MG63 (cell line): ENCODE results near the gene ARID1B. TPM values are rescaled to one million over a fixed set of nuclear protein-coding genes. Genes with fewer than 3 reads are reported as not detected.

ENCODE experiments used
- DNase-seq: peaks from one replicate; pipeline ENCODE4 v3.0.0-alpha.2; 2020
- H3K27me3 ChIP-seq: fragments of 250-450 bp; sonication (Bioruptor Pico); 2 replicates; pipeline ENCODE4 v1.5.1; 2020; ENCODE audit warnings: mild to moderate bottlenecking, moderate library complexity
- H3K36me3 ChIP-seq: fragments of 250-450 bp; sonication (Bioruptor Pico); 2 replicates; pipeline ENCODE4 v1.5.1; 2020; ENCODE audit warnings: mild to moderate bottlenecking, moderate library complexity
- H3K4me3 ChIP-seq: fragments of 250-450 bp; sonication (Bioruptor Pico); 2 replicates; pipeline ENCODE4 v1.5.1; 2020; ENCODE audit warnings: mild to moderate bottlenecking, moderate library complexity
- H3K9me3 ChIP-seq: fragments of 250-450 bp; sonication (Bioruptor Pico); 2 replicates; pipeline ENCODE4 v1.5.1; 2020; ENCODE audit warnings: mild to moderate bottlenecking, moderate library complexity
- total RNA-seq: library from RNA; depleted of rRNA; stranded (reverse); fragments of >200 nt; shearing (Covaris generic); gene quantifications from 2 replicates; pipeline ENCODE4 v1.2.3, GENCODE V29; 2014; ENCODE audit warnings: low replicate concordance

Gene ARID1B
- total RNA-seq, 1 experiment from 2014 or later: 9.9 TPM

- DNase-seq: no peak
- Histone ChIP-seq H3K36me3 (no peaks in the 10 kb centered on the region; the same call in 1 of the 2 replicates), H3K9me3 (no peaks in the 10 kb centered on the region), H3K4me3 (no peak overlapping the region), H3K27me3 (no peaks in the 10 kb centered on the region)
Measured at GRCh38 chr6:157211603-157212455, 434.7 kb downstream of the ARID1B start.

- Histone ChIP-seq H3K36me3 (no peaks in the 10 kb centered on the region; the same call in 1 of the 2 replicates), H3K27me3 (no peaks in the 10 kb centered on the region), H3K9me3 (no peaks in the 10 kb centered on the region), H3K4me3 (no peak overlapping the region)
- no peak for DNase-seq
Measured at GRCh38 chr6:157213426-157213825, 436.2 kb downstream of the ARID1B start.

DNA sequence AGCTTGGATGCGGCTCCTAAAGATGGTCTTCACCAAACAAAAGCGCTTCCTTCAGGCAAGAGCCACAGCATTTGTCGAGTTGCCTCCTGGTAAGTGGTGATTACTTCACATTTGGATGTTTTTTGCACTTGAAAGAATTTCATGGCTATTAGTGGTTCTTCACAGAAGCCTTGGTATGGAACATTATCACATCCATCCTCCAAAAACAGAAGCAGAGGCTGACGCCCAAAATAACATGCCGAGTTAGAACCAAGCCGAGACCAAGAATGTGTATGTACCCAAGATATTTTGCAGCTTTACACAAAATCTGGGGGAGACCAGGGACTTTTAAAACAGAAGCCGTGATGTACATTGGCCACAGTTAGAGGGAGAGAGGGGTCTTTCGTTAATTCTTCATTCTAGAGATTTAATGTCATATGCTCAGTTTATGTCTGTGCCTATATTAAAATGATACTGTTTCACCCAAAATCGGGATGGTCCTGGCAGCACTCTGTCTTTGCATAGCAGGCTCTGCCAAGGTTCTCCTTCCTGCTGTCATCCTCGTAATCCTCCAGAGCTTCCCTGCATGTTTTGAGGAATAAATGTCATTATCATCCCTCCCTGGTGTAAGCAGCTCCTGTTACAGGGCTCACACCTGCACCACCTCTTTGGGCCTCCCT, 436.9 kb downstream of the ARID1B start:
- no peak overlapping the region for H3K4me3 ChIP-seq
- no peak for DNase-seq
- no peaks in the 10 kb centered on the region; the same call in 1 of the 2 replicates for H3K36me3 ChIP-seq
- H3K27me3 ChIP-seq: no peaks in the 10 kb centered on the region
- H3K9me3 ChIP-seq: no peaks in the 10 kb centered on the region

DNA sequence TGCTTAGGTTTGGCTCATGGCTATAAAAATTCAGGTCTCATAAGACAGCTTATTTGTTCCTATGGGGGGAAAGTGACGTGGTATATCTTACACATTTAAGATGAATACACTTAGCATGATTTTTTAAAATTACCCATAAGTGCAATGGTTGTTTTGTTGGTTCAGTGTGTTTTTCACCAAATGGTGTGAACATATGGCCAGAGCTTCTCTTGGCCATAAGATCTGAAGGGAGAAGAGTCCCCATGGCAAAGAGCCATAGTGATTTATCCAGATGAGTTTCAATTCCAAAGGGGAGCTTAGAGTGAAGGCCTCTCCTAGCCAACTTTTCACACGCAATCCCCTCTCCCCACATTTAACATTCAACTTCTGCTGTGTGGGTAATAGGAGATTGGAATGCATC, 438.5 kb downstream of the ARID1B start:
- no peak for DNase-seq
- no peaks in the 10 kb centered on the region for H3K27me3 ChIP-seq
- no peaks in the 10 kb centered on the region for H3K9me3 ChIP-seq
- no peak overlapping the region for H3K4me3 ChIP-seq
- H3K36me3 ChIP-seq: no peaks in the 10 kb centered on the region; the same call in 1 of the 2 replicates

GRCh38 chr6:157216570-157216969, 439.4 kb downstream of the ARID1B start:
- Histone ChIP-seq H3K27me3 (no peaks in the 10 kb centered on the region), H3K9me3 (no peaks in the 10 kb centered on the region), H3K4me3 (no peak overlapping the region), H3K36me3 (no peaks in the 10 kb centered on the region)
- DNase-seq: no peak

GRCh38 chr6:157217198-157217893, 440.2 kb downstream of the ARID1B start:
- Histone ChIP-seq H3K36me3 (no peaks in the 10 kb centered on the region), H3K4me3 (no peak overlapping the region), H3K9me3 (no peaks in the 10 kb centered on the region), H3K27me3 (no peaks in the 10 kb centered on the region)
- no peak for DNase-seq

GRCh38 chr6:157217894-157218370, 440.8 kb downstream of the ARID1B start:
- Histone ChIP-seq H3K9me3 (no peaks in the 10 kb centered on the region), H3K4me3 (no peak overlapping the region), H3K27me3 (no peaks in the 10 kb centered on the region), H3K36me3 (no peaks in the 10 kb centered on the region)
- DNase-seq: no peak

DNA sequence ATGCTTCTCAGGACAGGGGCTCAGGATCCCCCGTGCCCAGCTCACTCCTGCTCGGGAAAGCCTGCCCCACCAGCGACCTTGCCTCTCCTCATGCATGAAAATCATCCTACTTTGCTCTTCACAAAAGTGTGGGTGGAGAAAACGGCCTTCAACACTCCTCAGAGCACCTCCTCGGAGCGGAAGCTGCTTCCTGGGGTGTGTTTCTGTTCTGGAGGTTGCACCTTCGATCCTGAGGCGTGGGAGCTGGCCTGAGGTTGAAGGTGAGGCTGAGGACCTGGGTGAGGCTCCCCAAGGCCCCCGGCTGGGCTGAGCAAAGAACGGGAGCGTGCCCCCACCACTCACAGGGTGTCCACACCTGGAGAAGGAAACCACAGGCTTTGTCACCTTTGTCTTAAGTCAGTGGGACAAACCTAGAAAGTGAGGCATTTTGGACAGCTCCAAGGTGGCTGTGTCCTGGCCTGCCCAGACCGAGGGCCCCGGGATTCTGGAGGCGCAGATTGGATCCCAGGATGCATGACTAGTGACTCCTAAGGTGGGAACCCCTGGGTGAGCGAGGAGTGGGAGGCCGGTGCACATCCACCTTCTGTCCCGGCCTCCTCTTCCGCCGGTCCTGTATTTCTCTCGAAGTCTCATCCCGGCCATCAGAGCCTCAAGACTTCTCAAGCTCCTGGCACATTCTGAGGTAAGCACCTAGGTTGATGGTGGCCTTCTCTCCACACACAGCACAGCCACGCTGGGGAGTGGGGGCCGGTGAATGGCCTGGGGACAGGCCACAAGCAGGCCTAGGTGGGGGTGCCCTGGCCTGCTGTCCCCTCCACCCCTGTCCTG, 441.4 kb downstream of the ARID1B start:
- DNase-seq: no peak
- Histone ChIP-seq H3K9me3 (no peaks in the 10 kb centered on the region), H3K36me3 (no peaks in the 10 kb centered on the region), H3K27me3 (no peaks in the 10 kb centered on the region), H3K4me3 (no peak overlapping the region)

GRCh38 chr6:157219201-157220200, 442.3 kb downstream of the ARID1B start:
- Histone ChIP-seq H3K9me3 (no peaks in the 10 kb centered on the region), H3K27me3 (no peaks in the 10 kb centered on the region), H3K36me3 (no peaks in the 10 kb centered on the region), H3K4me3 (no peak overlapping the region)
- DNase-seq: no peak

- peak overlapping the region; percentile 47 for H3K4me3 ChIP-seq
- no peaks in the 10 kb centered on the region for H3K36me3 ChIP-seq
- no peak for DNase-seq
- H3K27me3 ChIP-seq: no peaks in the 10 kb centered on the region
- H3K9me3 ChIP-seq: no peaks in the 10 kb centered on the region
Measured at GRCh38 chr6:157220485-157220884, 443.3 kb downstream of the ARID1B start.

DNA sequence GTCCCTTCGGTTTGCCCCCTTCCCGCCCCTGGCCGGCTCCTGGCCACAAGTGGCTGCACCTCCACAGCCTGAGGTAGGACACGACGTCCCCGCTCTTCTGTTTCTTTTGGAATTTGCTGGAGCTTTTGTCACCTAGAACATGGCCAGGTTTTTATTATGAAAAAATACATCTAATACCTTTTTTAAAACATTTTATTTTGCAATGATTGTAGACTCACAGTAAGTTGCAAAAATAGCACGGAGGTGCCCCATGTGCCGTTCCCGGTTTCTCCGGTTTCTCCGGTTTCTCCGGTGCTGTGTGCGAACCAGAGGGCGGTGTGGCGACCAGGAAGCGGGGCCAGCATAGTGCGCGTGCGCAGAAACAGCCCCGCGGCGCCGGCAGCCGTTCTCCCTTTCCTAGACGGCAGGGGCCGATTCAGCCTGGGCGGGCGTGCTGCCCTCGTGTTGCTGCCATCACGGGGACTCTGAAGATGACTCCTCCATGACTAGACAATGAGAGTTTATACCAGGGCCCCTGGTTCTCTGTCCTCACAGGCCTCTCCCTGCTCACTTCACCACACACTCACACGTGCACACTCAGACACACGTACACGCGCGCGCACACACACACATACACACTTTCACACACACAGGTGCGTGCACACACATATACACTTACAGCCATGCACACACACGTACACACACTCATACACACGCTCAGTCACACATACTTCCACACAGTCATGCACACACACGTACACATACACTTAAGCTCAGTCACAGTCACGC, 444.1 kb downstream of the ARID1B start:
- DNase-seq: peak; percentile 86
- Histone ChIP-seq H3K4me3 (peak overlapping the region; percentile 47), H3K36me3 (no peaks in the 10 kb centered on the region), H3K9me3 (no peaks in the 10 kb centered on the region), H3K27me3 (no peaks in the 10 kb centered on the region)

DNA sequence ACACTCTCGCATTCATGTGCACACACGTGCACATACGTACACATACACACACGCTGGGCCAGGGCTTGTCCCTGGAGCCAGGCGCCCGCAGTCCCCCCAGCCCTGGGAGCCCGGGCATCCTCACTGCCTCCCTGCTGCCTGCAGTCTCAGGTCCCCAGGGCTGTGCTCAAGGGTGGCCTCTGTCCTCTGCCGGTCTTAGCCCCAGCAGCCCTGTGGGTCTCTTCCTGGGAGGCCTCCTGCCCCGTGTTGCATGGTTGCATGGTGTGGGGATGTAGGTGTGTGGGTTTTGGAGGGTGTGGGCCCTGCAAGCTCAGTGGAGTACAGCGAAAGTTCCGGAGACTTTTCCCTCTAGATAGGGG, 444.6 kb downstream of the ARID1B start:
- no peak for DNase-seq
- no peak overlapping the region for H3K4me3 ChIP-seq
- H3K36me3 ChIP-seq: no peaks in the 10 kb centered on the region
- no peaks in the 10 kb centered on the region for H3K9me3 ChIP-seq
- H3K27me3 ChIP-seq: no peaks in the 10 kb centered on the region

GRCh38 chr6:157222201-157222981, 445.2 kb downstream of the ARID1B start:
- Histone ChIP-seq H3K27me3 (no peaks in the 10 kb centered on the region), H3K36me3 (no peaks in the 10 kb centered on the region), H3K4me3 (no peak overlapping the region), H3K9me3 (no peaks in the 10 kb centered on the region)
- DNase-seq: no peak

DNA sequence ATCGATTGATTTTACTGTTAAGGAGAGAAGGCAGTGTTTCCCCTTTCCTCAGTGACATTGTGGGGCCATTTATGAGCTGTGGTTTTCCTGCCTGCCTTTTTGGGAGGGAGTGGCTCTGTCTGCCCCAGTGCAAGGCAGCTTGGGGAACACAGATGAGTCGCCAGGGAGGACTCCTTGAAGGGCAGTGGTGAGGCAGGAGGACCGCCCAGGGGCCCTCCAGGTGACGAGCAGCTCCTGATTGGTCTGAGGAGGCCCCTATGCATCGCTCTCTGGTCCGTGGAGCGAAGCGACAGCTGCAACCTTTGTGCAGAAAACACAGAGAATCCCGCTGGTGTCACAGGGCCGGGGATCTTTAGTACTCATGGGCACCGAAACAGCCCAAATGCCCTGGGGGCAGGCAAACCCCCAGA, 445.8 kb downstream of the ARID1B start:
- H3K36me3 ChIP-seq: no peaks in the 10 kb centered on the region
- DNase-seq: no peak
- no peaks in the 10 kb centered on the region for H3K27me3 ChIP-seq
- no peak overlapping the region for H3K4me3 ChIP-seq
- no peaks in the 10 kb centered on the region for H3K9me3 ChIP-seq
